GM19372 (cell line): ENCODE data around the gene NECAB3.
A peak's percentile ranks its signal among the peaks of the same experiment; 100 is the strongest.
"Not testable (repeated sequence)": the region's sequence is repeated elsewhere in the genome, so short reads cannot be mapped to it uniquely, and the experiment has no call there.

Experiments
- ATAC-seq: cut with Tn5 transposase; IDR thresholded peaks from one replicate; pipeline ENCODE4 v1.9.1; 2021; ENCODE audit warnings: mild to moderate bottlenecking, low read depth, moderate library complexity; ENCODE audit not compliant: unreplicated experiment

Gene NECAB3

GRCh38 chr20:33653218-33653899 lies 20.9 kb downstream of the NECAB3 start:
- no peak for ATAC-seq

GRCh38 chr20:33651562-33652048 lies 22.6 kb downstream of the NECAB3 start:
- no peak for ATAC-seq

GRCh38 chr20:33650753-33651561 lies 23.3 kb downstream of the NECAB3 start:
- no peak for ATAC-seq

- no peak for ATAC-seq
These were observed 24.0 kb downstream of the NECAB3 start for GRCh38 chr20:33650111-33650752.

- no peak for ATAC-seq
These were observed 25.0 kb downstream of the NECAB3 start for GRCh38 chr20:33649201-33649681.

- no peak for ATAC-seq
These were observed 25.7 kb downstream of the NECAB3 start for GRCh38 chr20:33648396-33649004.

GRCh38 chr20:33647603-33648395 lies 26.4 kb downstream of the NECAB3 start:
- ATAC-seq: peak; percentile 54

GRCh38 chr20:33646959-33647602 lies 27.1 kb downstream of the NECAB3 start:
- ATAC-seq: not testable (repeated sequence)

- no peak for ATAC-seq
These were observed 28.0 kb downstream of the NECAB3 start for GRCh38 chr20:33646191-33646590.

GRCh38 chr20:33645396-33645795 lies 28.8 kb downstream of the NECAB3 start:
- ATAC-seq: no peak

- ATAC-seq: no peak
These were observed 29.2 kb downstream of the NECAB3 start for GRCh38 chr20:33645072-33645358.

- ATAC-seq: no peak
These were observed 29.7 kb downstream of the NECAB3 start for GRCh38 chr20:33644313-33645071.

GRCh38 chr20:33640287-33640686 lies 33.9 kb downstream of the NECAB3 start:
- ATAC-seq: no peak

GRCh38 chr20:33636776-33637175 lies 37.5 kb downstream of the NECAB3 start:
- no peak for ATAC-seq

GRCh38 chr20:33635341-33635740 lies 38.9 kb downstream of the NECAB3 start:
- no peak for ATAC-seq

GRCh38 chr20:33631910-33632309 lies 42.3 kb downstream of the NECAB3 start:
- ATAC-seq: not testable (repeated sequence)

- no peak for ATAC-seq
These were observed 43.7 kb downstream of the NECAB3 start for GRCh38 chr20:33630507-33630906.

GRCh38 chr20:33629979-33630378 lies 44.2 kb downstream of the NECAB3 start:
- no peak for ATAC-seq

GRCh38 chr20:33629533-33629932 lies 44.7 kb downstream of the NECAB3 start:
- ATAC-seq: no peak
